Keratinocyte (primary cell): Measurements from ENCODE around the gene BAG3. TPM values are rescaled to one million over a fixed set of nuclear protein-coding genes. Genes with fewer than 3 reads are reported as not detected.
A peak's percentile ranks its signal among the peaks of the same experiment; 100 is the strongest.

Experiments used
- DNase-seq: peaks from one replicate; pipeline ENCODE4 v3.0.0-alpha.2; 2011; ENCODE audit warnings: low read depth, missing footprints, low spot score
- FAIRE-seq: peaks from 2 replicates; lab custom pipeline; 2011; peaks lifted over from hg19 to GRCh38; lab: Jason Lieb, UNC
- H2AFZ ChIP-seq: 2 replicates; pipeline ENCODE4 v1.6.0; 2012; ENCODE audit warnings: low read length, control low read depth, inconsistent platforms; ENCODE audit not compliant: control insufficient read depth
- H3K27ac ChIP-seq: 2 replicates; pipeline ENCODE4 v1.5.1; 2011; ENCODE audit warnings: low read length; ENCODE audit not compliant: control insufficient read depth, insufficient read depth
- H3K27me3 ChIP-seq: 3 replicates; pipeline ENCODE4 v1.6.0; 2011; ENCODE audit warnings: low read length; ENCODE audit not compliant: control insufficient read depth, insufficient read depth; ENCODE audit errors: extremely low read depth
- H3K36me3 ChIP-seq, 2 experiments: 2 replicates in 1 of 2; 3 replicates in 1 of 2; pipeline ENCODE4 v1.5.1; 2011; ENCODE audit warnings: low read length in 2 of 2, mild to moderate bottlenecking in 1 of 2; ENCODE audit not compliant: control insufficient read depth in 2 of 2, insufficient read depth in 2 of 2; ENCODE audit errors: extremely low read depth in 1 of 2
- H3K4me1 ChIP-seq: 3 replicates; pipeline ENCODE4 v1.5.1; 2011; ENCODE audit warnings: low read length; ENCODE audit not compliant: control insufficient read depth, insufficient read depth; ENCODE audit errors: extremely low read depth
- H3K4me2 ChIP-seq: 3 replicates; pipeline ENCODE4 v1.6.0; 2011; ENCODE audit warnings: low read depth, low read length; ENCODE audit not compliant: control insufficient read depth, insufficient read depth; ENCODE audit errors: extremely low read depth
- H3K4me3 ChIP-seq, 3 experiments: fragments of 200-600 bp in 1 of 3; sonication (generic) in 1 of 3; 2 replicates in 2 of 3; 3 replicates in 1 of 3; pipeline ENCODE4 v1.5.1; 2011 to 2016; ENCODE audit warnings: low read length in 3 of 3, mild to moderate bottlenecking in 3 of 3, control low read depth in 2 of 3, inconsistent platforms in 1 of 3, low read depth in 1 of 3, mixed read lengths in 1 of 3, mixed run types in 1 of 3, moderate library complexity in 1 of 3; ENCODE audit not compliant: control insufficient read depth in 2 of 3, insufficient read depth in 2 of 3; ENCODE audit errors: extremely low read depth in 1 of 3
- H3K79me2 ChIP-seq: 2 replicates; pipeline ENCODE4 v1.6.0; 2012; ENCODE audit warnings: low read length; ENCODE audit not compliant: control insufficient read depth, insufficient read depth
- H3K9ac ChIP-seq: 3 replicates; pipeline ENCODE4 v1.6.0; 2011; ENCODE audit warnings: low read length; ENCODE audit not compliant: control insufficient read depth, insufficient read depth; ENCODE audit errors: extremely low read depth
- H3K9me1 ChIP-seq: 3 replicates; pipeline ENCODE4 v1.6.0; 2011; ENCODE audit warnings: low read length; ENCODE audit not compliant: control insufficient read depth, insufficient read depth; ENCODE audit errors: extremely low read depth
- H3K9me3 ChIP-seq: 2 replicates; pipeline ENCODE4 v1.5.1; 2012; ENCODE audit warnings: low read depth, low read length; ENCODE audit not compliant: control insufficient read depth
- H4K20me1 ChIP-seq: 3 replicates; pipeline ENCODE4 v1.6.0; 2011; ENCODE audit warnings: low read length; ENCODE audit not compliant: control insufficient read depth, insufficient read depth; ENCODE audit errors: extremely low read depth
- CTCF ChIP-seq, 3 experiments: IDR thresholded peaks in 1 of 3; conservative IDR thresholded peaks in 1 of 3; optimal IDR thresholded peaks in 1 of 3; 2 replicates in 2 of 3; 3 replicates in 1 of 3; pipeline versions ENCODE3 to v1.5.1; 2011; ENCODE audit warnings: low read length in 3 of 3, mild to moderate bottlenecking in 3 of 3, moderate library complexity in 2 of 3, control low read depth in 1 of 3, inconsistent platforms in 1 of 3; ENCODE audit not compliant: insufficient read depth in 2 of 3; ENCODE audit errors: extremely low read depth in 1 of 3
- EZH2 ChIP-seq: IDR thresholded peaks from one replicate; pipeline ENCODE4 v1.6.1; 2012; ENCODE audit warnings: inconsistent platforms, mild to moderate bottlenecking, low read length, moderate library complexity
- dilution Hi-C: fragments of 300-500 bp; cut with MboI; formaldehyde crosslinking; loops from one replicate; pipeline ENCODE4 v1.7.0; 2020; ENCODE audit warnings: low sequenced_read_pairs; ENCODE audit not compliant: extremely low pct_ligation_motif_present
- polyA minus RNA-seq, 3 experiments: library from RNA; depleted of rRNA, polyadenylated mRNA; stranded (reverse); fragments of >200 nt; gene quantifications; 1 replicate in 1 of 3; 2 replicates in 1 of 3; 3 replicates in 1 of 3; pipeline ENCODE4 v1.2.3, GENCODE V29; 2011
- polyA plus RNA-seq, 5 experiments: library from polyadenylated mRNA; depleted of rRNA in 3 of 5; stranded (reverse) in 3 of 5; stranded (forward) in 1 of 5; unstranded in 1 of 5; fragments of >200 nt; gene quantifications; 1 replicate in 1 of 5; 2 replicates in 3 of 5; 3 replicates in 1 of 5; pipeline versions ENCODE4 v1.2.1 to v1.2.3, GENCODE V29; 2011 to 2012; ENCODE audit warnings: missing spikeins in 2 of 5, low read depth in 1 of 5, low replicate concordance in 1 of 5

BAG3 gene
- 15.2 to 84.7 TPM (median 26.2 TPM) in 3 replicates for polyA plus RNA-seq
- 419 TPM for polyA plus RNA-seq (2011; ENCODE audit: low read depth)
- 51.0 and 71.3 TPM in 2 replicates for polyA plus RNA-seq (2011; cell fraction: cytosol; rRNA removed)
- 98.1 and 123 TPM in 2 replicates for polyA plus RNA-seq (2011; cell fraction: nucleus; rRNA removed)
- 152 and 176 TPM in 2 replicates for polyA plus RNA-seq (2012; ENCODE audit: low replicate concordance)
- polyA minus RNA-seq, result 14.0 to 96.2 TPM (median 28.4 TPM) in 3 replicates
- polyA minus RNA-seq (2011; cell fraction: cytosol; rRNA and poly(A)+ RNA removed), result 65.0 TPM
- 43.2 and 64.7 TPM in 2 replicates for polyA minus RNA-seq (2011; cell fraction: nucleus; rRNA and poly(A)+ RNA removed)

- TF ChIP-seq EZH2 (no peak), CTCF (optimal IDR thresholded peaks at IDR 0.05 in 1 of 3, IDR thresholded peaks at IDR 0.05 in 1 of 3, conservative IDR thresholded peaks at IDR 0.05 in 1 of 3; ENCODE audit: extremely low read depth in 1 of 3, insufficient read depth in 2 of 3, low read length in 3 of 3) (no peak)
- Histone ChIP-seq H3K9ac (peak within 1 kb of the TSS; percentile 89), H3K9me1 (no peaks in the 10 kb centered on the region), H3K4me2 (peak within 1 kb of the TSS; percentile 89), H4K20me1 (peaks cover 14% of the 10 kb centered on the region), H3K79me2 (peaks cover 47% of the 10 kb centered on the region), H3K36me3 (peaks cover 2 to 8% of the 10 kb centered on the region in 2 experiments), H3K27me3 (no peaks in the 10 kb centered on the region), H2AFZ (peak within 1 kb of the TSS; percentile 86), H3K9me3 (peaks cover 2% of the 10 kb centered on the region), H3K4me1 (peaks cover 23% of the 10 kb centered on the region), H3K27ac (peak within 1 kb of the TSS; percentile 79), H3K4me3 (peak within 1 kb of the TSS; percentile 73 to 83 (median 80))
- no peak for DNase-seq
- FAIRE-seq, result no peak
- dilution Hi-C loops, result no loop called here
Observed at GRCh38 chr10:119650692-119651513, at the start of gene BAG3. Gene BAG3 (plus strand): TSS chr10:119651380. CDS start chr10:119651676, 296 bp downstream.

DNA sequence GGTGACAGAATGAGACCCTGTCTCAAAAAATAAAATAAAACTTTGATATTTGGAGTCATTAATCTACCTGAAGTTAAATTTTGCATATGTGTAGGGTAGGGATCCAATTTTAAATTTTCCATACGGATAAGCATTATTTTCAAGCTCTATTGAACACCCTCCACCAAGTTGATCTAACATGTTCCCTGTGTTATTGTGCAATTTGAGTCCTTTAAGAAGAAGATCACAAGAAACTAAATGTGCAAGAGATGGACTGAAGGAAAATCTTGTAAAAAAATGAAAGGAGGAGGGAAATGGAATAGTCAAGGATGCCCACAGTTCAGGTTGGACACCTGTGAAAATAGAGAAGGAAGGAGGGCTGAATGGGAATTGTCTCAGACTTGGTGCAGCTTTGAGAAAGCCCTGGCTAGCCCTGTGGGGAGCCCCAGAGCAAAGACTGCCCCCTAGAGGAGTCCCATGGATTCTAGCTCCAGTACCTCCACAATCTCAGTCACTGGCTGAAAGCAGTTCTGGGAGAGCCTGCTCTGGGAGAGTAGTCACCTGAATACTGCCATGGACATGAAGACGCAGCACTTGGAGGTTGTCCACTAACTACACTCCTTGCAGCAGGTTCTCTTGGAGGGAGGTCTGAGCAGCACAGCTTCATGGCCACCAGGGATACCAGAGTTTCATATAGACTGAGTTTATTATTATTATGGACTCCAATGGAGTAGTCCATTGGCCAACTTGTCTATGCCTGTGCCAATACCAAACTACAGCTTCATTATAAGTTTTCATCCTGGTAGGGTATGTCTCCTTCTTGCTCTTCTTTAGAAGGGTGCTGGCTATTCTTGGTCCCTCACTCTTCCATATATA is 48.7 kb upstream of the BAG3 start:
- H3K27me3 ChIP-seq, result no peaks in the 10 kb centered on the region
- H3K27ac ChIP-seq, result no peak overlapping the region
- peak; percentile 63 to 84 (median 66) for TF ChIP-seq CTCF (optimal IDR thresholded peaks at IDR 0.05 in 1 of 3, IDR thresholded peaks at IDR 0.05 in 1 of 3, conservative IDR thresholded peaks at IDR 0.05 in 1 of 3; ENCODE audit: extremely low read depth in 1 of 3, insufficient read depth in 2 of 3, low read length in 3 of 3)
- no peak for TF ChIP-seq EZH2
- H3K36me3 ChIP-seq, result no peaks in the 10 kb centered on the region
- H3K9ac ChIP-seq, result no peak overlapping the region
- no peaks in the 10 kb centered on the region for H3K9me3 ChIP-seq
- peaks cover 2% of the 10 kb centered on the region for H3K79me2 ChIP-seq
- FAIRE-seq, result peak; percentile 39
- no peaks in the 10 kb centered on the region for H3K9me1 ChIP-seq
- H3K4me3 ChIP-seq, result no peak overlapping the region
- H4K20me1 ChIP-seq, result no peaks in the 10 kb centered on the region
- H3K4me2 ChIP-seq, result no peak overlapping the region
- dilution Hi-C loops, result no loop called here
- no peak for DNase-seq
- peaks cover 5% of the 10 kb centered on the region for H3K4me1 ChIP-seq
- no peak overlapping the region for H2AFZ ChIP-seq
